Keratinocyte (primary cell): ENCODE data around the gene CGNL1. TPM values are rescaled to one million over a fixed set of nuclear protein-coding genes. Genes with fewer than 3 reads are reported as not detected.
A peak's percentile ranks its signal among the peaks of the same experiment; 100 is the strongest.

Experiments
- DNase-seq: peaks from one replicate; pipeline ENCODE4 v3.0.0-alpha.2; 2011; ENCODE audit warnings: low read depth, missing footprints, low spot score
- FAIRE-seq: peaks from 2 replicates; lab custom pipeline; 2011; peaks lifted over from hg19 to GRCh38; lab: Jason Lieb, UNC
- H2AFZ ChIP-seq: 2 replicates; pipeline ENCODE4 v1.6.0; 2012; ENCODE audit warnings: low read length, control low read depth, inconsistent platforms; ENCODE audit not compliant: control insufficient read depth
- H3K27ac ChIP-seq: 2 replicates; pipeline ENCODE4 v1.5.1; 2011; ENCODE audit warnings: low read length; ENCODE audit not compliant: control insufficient read depth, insufficient read depth
- H3K27me3 ChIP-seq: 3 replicates; pipeline ENCODE4 v1.6.0; 2011; ENCODE audit warnings: low read length; ENCODE audit not compliant: control insufficient read depth, insufficient read depth; ENCODE audit errors: extremely low read depth
- H3K36me3 ChIP-seq, 2 experiments: 2 replicates in 1 of 2; 3 replicates in 1 of 2; pipeline ENCODE4 v1.5.1; 2011; ENCODE audit warnings: low read length in 2 of 2, mild to moderate bottlenecking in 1 of 2; ENCODE audit not compliant: control insufficient read depth in 2 of 2, insufficient read depth in 2 of 2; ENCODE audit errors: extremely low read depth in 1 of 2
- H3K4me1 ChIP-seq: 3 replicates; pipeline ENCODE4 v1.5.1; 2011; ENCODE audit warnings: low read length; ENCODE audit not compliant: control insufficient read depth, insufficient read depth; ENCODE audit errors: extremely low read depth
- H3K4me2 ChIP-seq: 3 replicates; pipeline ENCODE4 v1.6.0; 2011; ENCODE audit warnings: low read depth, low read length; ENCODE audit not compliant: control insufficient read depth, insufficient read depth; ENCODE audit errors: extremely low read depth
- H3K4me3 ChIP-seq, 3 experiments: fragments of 200-600 bp in 1 of 3; sonication (generic) in 1 of 3; 2 replicates in 2 of 3; 3 replicates in 1 of 3; pipeline ENCODE4 v1.5.1; 2011 to 2016; ENCODE audit warnings: low read length in 3 of 3, mild to moderate bottlenecking in 3 of 3, control low read depth in 2 of 3, inconsistent platforms in 1 of 3, low read depth in 1 of 3, mixed read lengths in 1 of 3, mixed run types in 1 of 3, moderate library complexity in 1 of 3; ENCODE audit not compliant: control insufficient read depth in 2 of 3, insufficient read depth in 2 of 3; ENCODE audit errors: extremely low read depth in 1 of 3
- H3K79me2 ChIP-seq: 2 replicates; pipeline ENCODE4 v1.6.0; 2012; ENCODE audit warnings: low read length; ENCODE audit not compliant: control insufficient read depth, insufficient read depth
- H3K9ac ChIP-seq: 3 replicates; pipeline ENCODE4 v1.6.0; 2011; ENCODE audit warnings: low read length; ENCODE audit not compliant: control insufficient read depth, insufficient read depth; ENCODE audit errors: extremely low read depth
- H3K9me1 ChIP-seq: 3 replicates; pipeline ENCODE4 v1.6.0; 2011; ENCODE audit warnings: low read length; ENCODE audit not compliant: control insufficient read depth, insufficient read depth; ENCODE audit errors: extremely low read depth
- H3K9me3 ChIP-seq: 2 replicates; pipeline ENCODE4 v1.5.1; 2012; ENCODE audit warnings: low read depth, low read length; ENCODE audit not compliant: control insufficient read depth
- H4K20me1 ChIP-seq: 3 replicates; pipeline ENCODE4 v1.6.0; 2011; ENCODE audit warnings: low read length; ENCODE audit not compliant: control insufficient read depth, insufficient read depth; ENCODE audit errors: extremely low read depth
- EZH2 ChIP-seq: IDR thresholded peaks from one replicate; pipeline ENCODE4 v1.6.1; 2012; ENCODE audit warnings: inconsistent platforms, mild to moderate bottlenecking, low read length, moderate library complexity
- dilution Hi-C: fragments of 300-500 bp; cut with MboI; formaldehyde crosslinking; loops from one replicate; pipeline ENCODE4 v1.7.0; 2020; ENCODE audit warnings: low sequenced_read_pairs; ENCODE audit not compliant: extremely low pct_ligation_motif_present
- polyA minus RNA-seq, 3 experiments: library from RNA; depleted of rRNA, polyadenylated mRNA; stranded (reverse); fragments of >200 nt; gene quantifications; 1 replicate in 1 of 3; 2 replicates in 1 of 3; 3 replicates in 1 of 3; pipeline ENCODE4 v1.2.3, GENCODE V29; 2011
- polyA plus RNA-seq, 5 experiments: library from polyadenylated mRNA; depleted of rRNA in 3 of 5; stranded (reverse) in 3 of 5; stranded (forward) in 1 of 5; unstranded in 1 of 5; fragments of >200 nt; gene quantifications; 1 replicate in 1 of 5; 2 replicates in 3 of 5; 3 replicates in 1 of 5; pipeline versions ENCODE4 v1.2.1 to v1.2.3, GENCODE V29; 2011 to 2012; ENCODE audit warnings: missing spikeins in 2 of 5, low read depth in 1 of 5, low replicate concordance in 1 of 5
- TF ChIP-seq, protein P1 (sequence below), 3 experiments: IDR thresholded peaks in 1 of 3; conservative IDR thresholded peaks in 1 of 3; optimal IDR thresholded peaks in 1 of 3; 2 replicates in 2 of 3; 3 replicates in 1 of 3; pipeline versions ENCODE3 to v1.5.1; 2011; ENCODE audit warnings: low read length in 3 of 3, mild to moderate bottlenecking in 3 of 3, moderate library complexity in 2 of 3, control low read depth in 1 of 3, inconsistent platforms in 1 of 3; ENCODE audit not compliant: insufficient read depth in 2 of 3; ENCODE audit errors: extremely low read depth in 1 of 3

Gene CGNL1, protein sequence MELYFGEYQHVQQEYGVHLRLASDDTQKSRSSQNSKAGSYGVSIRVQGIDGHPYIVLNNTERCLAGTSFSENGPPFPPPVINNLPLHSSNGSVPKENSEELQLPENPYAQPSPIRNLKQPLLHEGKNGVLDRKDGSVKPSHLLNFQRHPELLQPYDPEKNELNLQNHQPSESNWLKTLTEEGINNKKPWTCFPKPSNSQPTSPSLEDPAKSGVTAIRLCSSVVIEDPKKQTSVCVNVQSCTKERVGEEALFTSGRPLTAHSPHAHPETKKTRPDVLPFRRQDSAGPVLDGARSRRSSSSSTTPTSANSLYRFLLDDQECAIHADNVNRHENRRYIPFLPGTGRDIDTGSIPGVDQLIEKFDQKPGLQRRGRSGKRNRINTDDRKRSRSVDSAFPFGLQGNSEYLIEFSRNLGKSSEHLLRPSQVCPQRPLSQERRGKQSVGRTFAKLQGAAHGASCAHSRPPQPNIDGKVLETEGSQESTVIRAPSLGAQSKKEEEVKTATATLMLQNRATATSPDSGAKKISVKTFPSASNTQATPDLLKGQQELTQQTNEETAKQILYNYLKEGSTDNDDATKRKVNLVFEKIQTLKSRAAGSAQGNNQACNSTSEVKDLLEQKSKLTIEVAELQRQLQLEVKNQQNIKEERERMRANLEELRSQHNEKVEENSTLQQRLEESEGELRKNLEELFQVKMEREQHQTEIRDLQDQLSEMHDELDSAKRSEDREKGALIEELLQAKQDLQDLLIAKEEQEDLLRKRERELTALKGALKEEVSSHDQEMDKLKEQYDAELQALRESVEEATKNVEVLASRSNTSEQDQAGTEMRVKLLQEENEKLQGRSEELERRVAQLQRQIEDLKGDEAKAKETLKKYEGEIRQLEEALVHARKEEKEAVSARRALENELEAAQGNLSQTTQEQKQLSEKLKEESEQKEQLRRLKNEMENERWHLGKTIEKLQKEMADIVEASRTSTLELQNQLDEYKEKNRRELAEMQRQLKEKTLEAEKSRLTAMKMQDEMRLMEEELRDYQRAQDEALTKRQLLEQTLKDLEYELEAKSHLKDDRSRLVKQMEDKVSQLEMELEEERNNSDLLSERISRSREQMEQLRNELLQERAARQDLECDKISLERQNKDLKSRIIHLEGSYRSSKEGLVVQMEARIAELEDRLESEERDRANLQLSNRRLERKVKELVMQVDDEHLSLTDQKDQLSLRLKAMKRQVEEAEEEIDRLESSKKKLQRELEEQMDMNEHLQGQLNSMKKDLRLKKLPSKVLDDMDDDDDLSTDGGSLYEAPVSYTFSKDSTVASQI
- 0.05 to 0.09 TPM (median 0.07 TPM) in 3 replicates for polyA plus RNA-seq
- polyA plus RNA-seq (2011; ENCODE audit: low read depth): 0.75 TPM
- polyA plus RNA-seq (2011; cell fraction: cytosol; rRNA removed): 0.04 and 0.09 TPM in 2 replicates
- polyA plus RNA-seq (2011; cell fraction: nucleus; rRNA removed): 0.15 and 0.16 TPM in 2 replicates
- 0.08 and 0.47 TPM in 2 replicates for polyA plus RNA-seq (2012; ENCODE audit: low replicate concordance)
- 0.03 to 0.07 TPM in 2 of 3 replicates, not detected in the other for polyA minus RNA-seq
- polyA minus RNA-seq (2011; cell fraction: cytosol; rRNA and poly(A)+ RNA removed): not detected
- polyA minus RNA-seq (2011; cell fraction: nucleus; rRNA and poly(A)+ RNA removed): 0.11 and 0.16 TPM in 2 replicates

- H3K27ac ChIP-seq: no peak within 1 kb of the TSS
- H3K9ac ChIP-seq: no peak within 1 kb of the TSS
- H3K9me3 ChIP-seq: no peaks in the 10 kb centered on the region
- no peaks in the 10 kb centered on the region for H3K79me2 ChIP-seq
- peak; percentile 73 for TF ChIP-seq EZH2
- TF ChIP-seq, protein P1, sequence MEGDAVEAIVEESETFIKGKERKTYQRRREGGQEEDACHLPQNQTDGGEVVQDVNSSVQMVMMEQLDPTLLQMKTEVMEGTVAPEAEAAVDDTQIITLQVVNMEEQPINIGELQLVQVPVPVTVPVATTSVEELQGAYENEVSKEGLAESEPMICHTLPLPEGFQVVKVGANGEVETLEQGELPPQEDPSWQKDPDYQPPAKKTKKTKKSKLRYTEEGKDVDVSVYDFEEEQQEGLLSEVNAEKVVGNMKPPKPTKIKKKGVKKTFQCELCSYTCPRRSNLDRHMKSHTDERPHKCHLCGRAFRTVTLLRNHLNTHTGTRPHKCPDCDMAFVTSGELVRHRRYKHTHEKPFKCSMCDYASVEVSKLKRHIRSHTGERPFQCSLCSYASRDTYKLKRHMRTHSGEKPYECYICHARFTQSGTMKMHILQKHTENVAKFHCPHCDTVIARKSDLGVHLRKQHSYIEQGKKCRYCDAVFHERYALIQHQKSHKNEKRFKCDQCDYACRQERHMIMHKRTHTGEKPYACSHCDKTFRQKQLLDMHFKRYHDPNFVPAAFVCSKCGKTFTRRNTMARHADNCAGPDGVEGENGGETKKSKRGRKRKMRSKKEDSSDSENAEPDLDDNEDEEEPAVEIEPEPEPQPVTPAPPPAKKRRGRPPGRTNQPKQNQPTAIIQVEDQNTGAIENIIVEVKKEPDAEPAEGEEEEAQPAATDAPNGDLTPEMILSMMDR (optimal IDR thresholded peaks at IDR 0.05 in 1 of 3, IDR thresholded peaks at IDR 0.05 in 1 of 3, conservative IDR thresholded peaks at IDR 0.05 in 1 of 3; ENCODE audit: extremely low read depth in 1 of 3, insufficient read depth in 2 of 3, low read length in 3 of 3): no peak
- no peaks in the 10 kb centered on the region for H4K20me1 ChIP-seq
- H3K36me3 ChIP-seq: no peaks in the 10 kb centered on the region
- H3K9me1 ChIP-seq: no peaks in the 10 kb centered on the region
- H3K4me2 ChIP-seq: peak within 1 kb of the TSS; percentile 76
- FAIRE-seq (no peak), DNase-seq (no peak)
- H2AFZ ChIP-seq: peak within 1 kb of the TSS; percentile 26
- peaks cover 4% of the 10 kb centered on the region for H3K4me1 ChIP-seq
- dilution Hi-C loops: no loop called here
- peaks cover 33% of the 10 kb centered on the region for H3K27me3 ChIP-seq
- peak within 1 kb of the TSS; percentile 26 to 63 (median 47) for H3K4me3 ChIP-seq
These were observed at the start of gene CGNL1 for GRCh38 chr15:57375827-57376695. Gene CGNL1, plus strand, starts transcription at chr15:57376505. Its CDS starts 61,495 bp downstream, at chr15:57438000.
